Common myeloid progenitor, CD34-positive (primary cell): ENCODE results near the gene FAM184A.

Experiments
- CTCF ChIA-PET: fragments of 350-600 bp; sonication (Branson Sonifier 250); formaldehyde crosslinking; loops from one replicate; lab custom pipeline; 2021; ENCODE audit warnings: antibody characterized with exemption; lab: Charles Lee
- POLR2A ChIA-PET: fragments of 350-600 bp; sonication (Branson Sonifier 250); formaldehyde crosslinking; loops from one replicate; lab custom pipeline; 2021; ENCODE audit warnings: antibody characterized with exemption; lab: Charles Lee
- DNase-seq, 3 donors: peaks; one replicate each; pipeline versions ENCODE4 v3.0.0 to v3.0.0-alpha.2; 2013
- H3K27ac ChIP-seq, 2 experiments: 1 replicate in 1 of 2; 2 replicates in 1 of 2; pipeline ENCODE4 v1.7.0; 2013; ENCODE audit warnings: inconsistent platforms in 2 of 2, low read length in 2 of 2, mild to moderate bottlenecking in 2 of 2, low read depth in 1 of 2, moderate library complexity in 1 of 2; ENCODE audit not compliant: severe bottlenecking in 2 of 2, insufficient read depth in 1 of 2, poor library complexity in 1 of 2
- H3K27me3 ChIP-seq, 5 experiments: replicated peaks in 2 of 5; 1 replicate in 3 of 5; 2 replicates in 2 of 5; pipeline versions ENCODE4 v1.6.1 to v1.7.0; 2013; ENCODE audit warnings: low read length in 4 of 5, mild to moderate bottlenecking in 2 of 5, moderate library complexity in 2 of 5, inconsistent platforms in 1 of 5; ENCODE audit not compliant: insufficient read depth in 5 of 5, control insufficient read depth in 4 of 5
- H3K36me3 ChIP-seq, 4 experiments: 1 replicate in 2 of 4; 2 replicates in 2 of 4; pipeline versions ENCODE4 v1.6.1 to v1.7.0; 2013; ENCODE audit warnings: low read length in 3 of 4, control low read depth in 1 of 4, mild to moderate bottlenecking in 1 of 4; ENCODE audit not compliant: control insufficient read depth in 4 of 4, insufficient read depth in 4 of 4
- H3K4me1 ChIP-seq, 4 experiments: 1 replicate in 3 of 4; 2 replicates in 1 of 4; pipeline versions ENCODE4 v1.6.1 to v1.7.1; 2013; ENCODE audit warnings: low read length in 3 of 4, mild to moderate bottlenecking in 3 of 4, control low read depth in 1 of 4, inconsistent platforms in 1 of 4, moderate library complexity in 1 of 4; ENCODE audit not compliant: control insufficient read depth in 4 of 4, insufficient read depth in 4 of 4; ENCODE audit errors: control extremely low read depth in 1 of 4
- H3K4me3 ChIP-seq, 7 experiments: 1 replicate in 4 of 7; 2 replicates in 3 of 7; pipeline versions ENCODE4 v1.5.1 to v1.7.0; 2013; ENCODE audit warnings: mild to moderate bottlenecking in 7 of 7, low read length in 6 of 7, moderate library complexity in 6 of 7, inconsistent platforms in 2 of 7, low read depth in 2 of 7, control low read depth in 1 of 7; ENCODE audit not compliant: insufficient read depth in 4 of 7, control insufficient read depth in 1 of 7; ENCODE audit errors: extremely low read depth in 1 of 7
- H3K9me3 ChIP-seq, 5 experiments: 1 replicate in 4 of 5; 2 replicates in 1 of 5; pipeline versions ENCODE4 v1.6.1 to v1.7.1; 2013; ENCODE audit warnings: low read length in 4 of 5, mild to moderate bottlenecking in 2 of 5, inconsistent platforms in 1 of 5, low read depth in 1 of 5, moderate library complexity in 1 of 5; ENCODE audit not compliant: control insufficient read depth in 4 of 5, insufficient read depth in 2 of 5; ENCODE audit errors: control extremely low read depth in 1 of 5
- WGBS: methylation state at CpG from one replicate; pipeline ENCODE4 v1.1.5; 2013; ENCODE audit not compliant: insufficient coverage; 5-methylcytosine and 5-hydroxymethylcytosine counted together

Gene FAM184A

DNA sequence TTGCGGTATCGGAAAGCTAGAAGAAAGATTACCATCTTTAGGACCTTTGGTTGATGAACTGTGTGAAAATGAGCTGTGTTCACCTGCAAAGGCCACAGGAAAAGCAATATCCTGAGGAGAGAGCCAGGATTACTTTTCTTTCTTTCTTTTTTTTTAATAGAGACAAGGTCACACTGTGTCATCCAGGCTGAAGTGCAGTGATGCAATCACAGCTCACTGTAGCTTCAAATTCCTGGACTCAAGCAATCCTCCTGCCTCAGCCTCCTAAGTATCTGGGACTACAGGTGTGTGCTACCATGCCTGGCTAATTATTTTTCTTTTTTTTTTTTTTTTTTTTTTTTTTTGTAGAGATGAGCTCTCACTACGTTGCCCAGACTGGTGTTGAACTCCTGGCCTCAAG lies 17.2 kb downstream of the FAM184A start:
- DNase-seq = no peak
- H3K36me3 ChIP-seq = no peaks in the 10 kb centered on the region
- no peaks in the 10 kb centered on the region for H3K4me1 ChIP-seq
- peaks cover 0 to 1% (median 0%) of the 10 kb centered on the region in 5 experiments for H3K27me3 ChIP-seq
- WGBS = 100% methylated on average over 2 of the region's 3 CpGs
- H3K9me3 ChIP-seq = no peaks in the 10 kb centered on the region
- POLR2A ChIA-PET = no interaction called here
- H3K27ac ChIP-seq = no peak overlapping the region
- H3K4me3 ChIP-seq = no peak overlapping the region
- CTCF ChIA-PET = interaction anchor here (0.7 to 1.5 kb wide), 2 partner anchors 11 to 49 kb away, joined by 3 to 4 read pairs; no protein-coding TSS in a partner anchor

DNA sequence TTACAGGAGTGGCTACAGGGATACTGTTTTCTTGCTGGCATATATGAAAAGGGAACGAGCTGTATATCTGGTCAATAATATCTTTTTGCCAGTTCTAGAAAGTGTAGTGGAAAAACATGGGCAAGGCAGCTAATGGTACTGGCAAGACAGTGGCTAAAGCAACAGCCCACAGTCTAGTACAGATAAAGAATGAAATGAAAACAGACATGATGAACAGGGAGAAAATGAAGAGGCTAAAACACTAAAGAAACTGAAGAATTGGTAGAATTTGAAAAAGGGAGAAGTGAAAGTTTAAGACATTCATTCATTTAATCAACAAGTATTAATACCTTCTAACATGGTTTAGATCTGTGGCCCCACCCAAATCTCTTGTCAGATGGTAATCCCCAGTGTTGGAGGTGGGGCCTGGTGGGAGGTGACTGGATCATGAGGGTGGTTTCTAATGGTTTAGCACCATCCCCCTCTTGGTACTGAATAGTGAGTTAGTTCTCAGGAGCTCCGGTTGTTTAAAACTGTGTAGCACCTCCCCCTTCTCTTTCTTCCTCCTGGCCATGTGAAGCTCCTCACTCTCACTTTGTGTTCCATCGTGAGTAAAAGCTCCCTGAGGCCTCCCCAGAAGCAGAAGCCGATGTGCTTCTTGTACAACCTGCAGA lies 18.1 kb downstream of the FAM184A start:
- DNase-seq = no peak
- 100% methylated on average over 2 of the region's 4 CpGs for WGBS
- no peak overlapping the region for H3K27ac ChIP-seq
- H3K4me3 ChIP-seq = no peak overlapping the region
- CTCF ChIA-PET = interaction anchor here (0.7 to 1.5 kb wide), 2 partner anchors 12 to 50 kb away, joined by 3 to 4 read pairs; no protein-coding TSS in a partner anchor
- H3K36me3 ChIP-seq = no peaks in the 10 kb centered on the region
- peaks cover 0 to 2% (median 0%) of the 10 kb centered on the region in 5 experiments for H3K9me3 ChIP-seq
- no peaks in the 10 kb centered on the region for H3K4me1 ChIP-seq
- no peaks in the 10 kb centered on the region for H3K27me3 ChIP-seq
- POLR2A ChIA-PET = no interaction called here

DNA sequence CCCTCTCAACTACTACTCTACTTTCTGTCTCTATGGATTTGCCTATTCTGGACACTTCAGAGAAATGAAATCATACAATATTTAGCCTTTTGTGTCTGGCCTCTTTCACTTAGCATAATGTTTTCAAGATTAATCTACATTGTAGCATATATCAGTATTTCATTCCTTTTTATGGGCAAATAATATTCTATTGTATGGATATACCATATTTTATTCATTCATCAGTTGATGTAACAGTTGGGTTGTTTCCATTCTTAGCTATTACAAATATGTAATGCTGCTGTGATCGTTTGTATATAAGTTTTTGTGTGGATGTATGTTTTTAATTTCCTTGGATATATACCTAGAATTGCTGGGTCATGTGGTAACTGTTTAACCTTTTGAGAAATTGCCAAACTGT lies 23.4 kb downstream of the FAM184A start:
- Histone ChIP-seq H3K4me1 (no peaks in the 10 kb centered on the region), H3K27ac (no peak overlapping the region), H3K9me3 (peaks cover 0 to 3% (median 0%) of the 10 kb centered on the region in 5 experiments), H3K27me3 (no peaks in the 10 kb centered on the region), H3K36me3 (no peaks in the 10 kb centered on the region), H3K4me3 (no peak overlapping the region)
- no peak for DNase-seq
- ChIA-PET CTCF (no interaction called here), POLR2A (no interaction called here)
- no CpG with 5 or more reads among the region's 1 CpG for WGBS

DNA sequence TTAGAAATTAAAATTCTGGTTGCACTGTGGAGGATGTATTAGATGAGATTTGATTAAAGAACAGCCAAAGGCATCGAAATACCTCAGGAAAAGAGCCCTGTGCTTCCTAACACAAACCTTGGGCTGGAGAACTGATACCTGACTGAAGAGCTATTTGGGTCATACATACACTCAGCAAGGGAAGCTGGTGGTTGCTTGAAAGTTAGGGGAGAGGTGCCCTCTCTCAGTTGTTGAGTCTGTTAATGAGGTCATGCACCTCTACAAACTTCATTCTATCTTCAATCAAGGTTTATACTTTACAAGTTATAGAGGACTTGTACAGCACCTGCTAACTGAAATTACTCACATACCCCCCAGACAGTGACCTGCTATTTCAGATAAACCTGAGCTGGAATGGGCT lies 25.5 kb downstream of the FAM184A start:
- Histone ChIP-seq H3K27ac (no peak overlapping the region), H3K36me3 (no peaks in the 10 kb centered on the region), H3K9me3 (peaks cover 0 to 3% (median 0%) of the 10 kb centered on the region in 5 experiments), H3K4me1 (no peaks in the 10 kb centered on the region), H3K27me3 (no peaks in the 10 kb centered on the region), H3K4me3 (no peak overlapping the region)
- DNase-seq = no peak
- POLR2A ChIA-PET = no interaction called here
- CTCF ChIA-PET = interaction anchor here (1.0 kb wide), 1 partner anchor 58 kb away, joined by 3 read pairs; no protein-coding TSS in a partner anchor
- 89% methylated on average over 1 of the region's 1 CpG for WGBS

DNA sequence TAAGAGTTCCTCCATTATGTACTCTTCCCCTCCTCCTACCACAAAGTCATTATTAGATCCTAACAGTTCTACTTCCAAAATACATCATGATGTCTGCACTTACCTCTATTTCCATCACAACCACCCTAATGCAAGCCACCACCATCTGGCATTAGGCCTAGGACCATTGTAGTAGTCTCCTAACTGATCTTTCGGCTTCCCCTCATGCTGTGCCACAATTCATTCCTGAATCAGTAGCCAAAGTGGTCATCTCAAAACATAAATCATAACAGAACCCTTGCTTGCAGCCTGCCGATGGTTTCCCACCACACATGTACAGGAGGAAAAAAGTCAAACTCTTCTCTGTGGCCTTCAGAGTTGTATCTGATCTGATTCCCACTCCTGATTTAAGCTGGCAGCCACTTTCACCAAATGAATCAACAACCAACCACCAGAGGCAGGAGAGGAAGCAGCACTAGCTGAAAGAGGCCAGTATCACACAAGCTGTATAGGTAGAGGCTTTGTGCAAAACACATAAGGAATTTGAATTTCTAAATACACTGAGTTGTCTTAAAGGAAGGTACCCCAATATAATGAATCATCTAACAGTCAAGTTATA lies 26.1 kb downstream of the FAM184A start:
- no peaks in the 10 kb centered on the region for H3K36me3 ChIP-seq
- POLR2A ChIA-PET = no interaction called here
- no peaks in the 10 kb centered on the region for H3K27me3 ChIP-seq
- peaks cover 0 to 3% (median 0%) of the 10 kb centered on the region in 5 experiments for H3K9me3 ChIP-seq
- H3K4me1 ChIP-seq = no peaks in the 10 kb centered on the region
- H3K4me3 ChIP-seq = no peak overlapping the region
- H3K27ac ChIP-seq = no peak overlapping the region
- WGBS = 100% methylated on average over 1 of the region's 2 CpGs
- no peak for DNase-seq
- CTCF ChIA-PET = no interaction called here

DNA sequence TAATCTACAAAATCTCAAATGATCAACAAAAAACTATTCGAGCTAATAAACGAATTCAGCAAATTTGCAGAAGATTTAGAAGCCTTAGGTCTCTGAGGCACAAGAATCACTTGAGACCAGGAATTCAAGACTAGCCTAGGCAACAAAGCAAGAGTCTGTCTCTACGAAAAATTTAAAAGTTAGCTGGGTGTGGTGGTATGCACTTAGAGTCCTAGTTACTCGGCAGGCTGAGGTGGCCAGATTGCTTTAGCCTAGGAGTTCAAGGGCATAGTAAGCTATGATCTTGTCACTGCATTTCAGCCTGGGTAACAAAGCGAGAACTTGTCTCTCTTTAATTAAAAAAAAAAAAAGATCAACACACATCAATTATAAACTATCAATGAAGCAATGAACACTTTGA lies 34.2 kb downstream of the FAM184A start:
- H3K4me3 ChIP-seq = no peak overlapping the region
- H3K4me1 ChIP-seq = no peaks in the 10 kb centered on the region
- H3K9me3 ChIP-seq = no peaks in the 10 kb centered on the region
- H3K27me3 ChIP-seq = no peaks in the 10 kb centered on the region
- no peak overlapping the region for H3K27ac ChIP-seq
- H3K36me3 ChIP-seq = no peaks in the 10 kb centered on the region
- DNase-seq = no peak
- ChIA-PET CTCF (interaction anchor here (0.8 kb wide), 1 partner anchor 20 kb away, joined by 3 read pairs; no protein-coding TSS in a partner anchor), POLR2A (no interaction called here)
- WGBS = 95% methylated on average over 4 of the region's 5 CpGs

DNA sequence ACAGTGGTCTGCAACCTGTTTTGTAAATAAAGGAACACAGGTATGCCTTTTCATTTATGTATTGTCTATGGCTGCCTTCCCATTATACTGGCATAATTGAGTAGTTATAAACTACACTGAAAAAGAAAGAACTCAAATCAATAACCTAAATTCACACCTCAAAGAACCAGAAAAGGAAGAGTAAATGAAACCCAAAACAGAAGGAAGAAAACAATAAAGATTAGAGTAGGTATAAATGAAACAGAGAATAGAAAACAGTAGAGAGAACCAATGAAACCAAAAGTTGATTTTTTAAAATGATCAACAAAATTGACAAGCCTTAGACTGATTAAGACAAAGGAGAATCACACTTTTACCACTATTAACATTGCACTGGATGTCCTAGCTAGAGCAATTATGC lies 34.7 kb downstream of the FAM184A start:
- POLR2A ChIA-PET = no interaction called here
- CTCF ChIA-PET = no interaction called here
- Histone ChIP-seq H3K27ac (no peak overlapping the region), H3K27me3 (no peaks in the 10 kb centered on the region), H3K4me1 (no peaks in the 10 kb centered on the region), H3K4me3 (no peak overlapping the region), H3K9me3 (no peaks in the 10 kb centered on the region), H3K36me3 (no peaks in the 10 kb centered on the region)
- DNase-seq = no peak
